ENCODE results near the gene RABGAP1L. TPM values are rescaled to one million over a fixed set of nuclear protein-coding genes. Genes with fewer than 3 reads are reported as not detected.
A peak's percentile ranks its signal among the peaks of the same experiment; 100 is the strongest.

RABGAP1L gene
- total RNA-seq, 4 donors from 2014 or later = 70.5 to 100 (median 92.6) TPM

GRCh38 chr1:174966008-174966572, 806.8 kb downstream of the RABGAP1L start:
- no peak for TF ChIP-seq POLR2A (IDR thresholded peaks at IDR 0.05)
- TF ChIP-seq CTCF (IDR thresholded peaks at IDR 0.05) = no peak
- intact Hi-C loops (cut with DNase I) = no loop called here
- peaks cover 6 to 19% of the 10 kb centered on the region in 2 donors for H3K4me1 ChIP-seq
- 25 to 29% methylated on average over 1 of the region's 1 CpG for WGBS, 2 donors
- DNase-seq = no peak
- no peaks in the 10 kb centered on the region for H3K9me3 ChIP-seq
- no peaks in the 10 kb centered on the region for H3K36me3 ChIP-seq
- no peaks in the 10 kb centered on the region for H3K27me3 ChIP-seq
- H3K4me3 ChIP-seq (replicated peaks in 1 of 3) = no peak overlapping the region
- peak overlapping the region in 2 of 3 donors; percentile 31 to 33 for H3K27ac ChIP-seq

- Histone ChIP-seq H3K4me1 (peaks cover 9 to 25% of the 10 kb centered on the region in 2 donors), H3K27me3 (no peaks in the 10 kb centered on the region), H3K9me3 (no peaks in the 10 kb centered on the region), H3K27ac (no peak overlapping the region), H3K36me3 (no peaks in the 10 kb centered on the region), H3K4me3 (replicated peaks in 1 of 3) (no peak overlapping the region)
- 78 to 83% methylated on average over 4 of the region's 4 CpGs for WGBS, 2 donors
- DNase-seq = no peak
- no peak for TF ChIP-seq CTCF (IDR thresholded peaks at IDR 0.05)
- no peak for TF ChIP-seq POLR2A (IDR thresholded peaks at IDR 0.05)
- intact Hi-C loops (cut with DNase I) = no loop called here
Measured at GRCh38 chr1:174967845-174968705, 808.8 kb downstream of the RABGAP1L start.

GRCh38 chr1:174968750-174969244, 809.5 kb downstream of the RABGAP1L start:
- no peak for DNase-seq
- intact Hi-C loops (cut with DNase I) = no loop called here
- Histone ChIP-seq H3K4me1 (peaks cover 9 to 25% of the 10 kb centered on the region in 2 donors), H3K4me3 (replicated peaks in 1 of 3) (no peak overlapping the region), H3K9me3 (no peaks in the 10 kb centered on the region), H3K27ac (no peak overlapping the region), H3K27me3 (no peaks in the 10 kb centered on the region), H3K36me3 (no peaks in the 10 kb centered on the region)
- TF ChIP-seq POLR2A (IDR thresholded peaks at IDR 0.05) = no peak
- 87 to 94% methylated on average over 5 of the region's 5 CpGs for WGBS, 2 donors

- no peak for TF ChIP-seq POLR2A (IDR thresholded peaks at IDR 0.05)
- TF ChIP-seq CTCF (IDR thresholded peaks at IDR 0.05) = no peak
- Histone ChIP-seq H3K4me3 (replicated peaks in 1 of 3) (no peak overlapping the region), H3K9me3 (no peaks in the 10 kb centered on the region), H3K36me3 (no peaks in the 10 kb centered on the region), H3K27ac (no peak overlapping the region), H3K27me3 (no peaks in the 10 kb centered on the region), H3K4me1 (peaks cover 9 to 22% of the 10 kb centered on the region in 2 donors)
- intact Hi-C loops (cut with DNase I) = no loop called here
- WGBS, 2 donors = 97% methylated on average over 1 of the region's 1 CpG
- DNase-seq = no peak
Measured at GRCh38 chr1:174969977-174970376, 810.7 kb downstream of the RABGAP1L start.

- H3K36me3 ChIP-seq = no peaks in the 10 kb centered on the region
- H3K27me3 ChIP-seq = no peaks in the 10 kb centered on the region
- peak in 1 of 2 donors; percentile 10 for DNase-seq
- no peak overlapping the region for H3K27ac ChIP-seq
- H3K4me3 ChIP-seq (replicated peaks in 1 of 3) = no peak overlapping the region
- peaks cover 5 to 8% of the 10 kb centered on the region in 2 donors for H3K4me1 ChIP-seq
- intact Hi-C loops (cut with DNase I) = no loop called here
- H3K9me3 ChIP-seq = no peaks in the 10 kb centered on the region
- no peak for TF ChIP-seq POLR2A (IDR thresholded peaks at IDR 0.05)
- TF ChIP-seq CTCF (IDR thresholded peaks at IDR 0.05) = no peak
Measured at GRCh38 chr1:174971466-174971865, 812.1 kb downstream of the RABGAP1L start.

Measured in thyroid gland (tissue), 4 donors.